ENCODE results near the gene PAPLN.

GRCh38 chr14:73264885-73265720 is 27.8 kb downstream of the PAPLN start:
- TF ChIP-seq, protein P1, sequence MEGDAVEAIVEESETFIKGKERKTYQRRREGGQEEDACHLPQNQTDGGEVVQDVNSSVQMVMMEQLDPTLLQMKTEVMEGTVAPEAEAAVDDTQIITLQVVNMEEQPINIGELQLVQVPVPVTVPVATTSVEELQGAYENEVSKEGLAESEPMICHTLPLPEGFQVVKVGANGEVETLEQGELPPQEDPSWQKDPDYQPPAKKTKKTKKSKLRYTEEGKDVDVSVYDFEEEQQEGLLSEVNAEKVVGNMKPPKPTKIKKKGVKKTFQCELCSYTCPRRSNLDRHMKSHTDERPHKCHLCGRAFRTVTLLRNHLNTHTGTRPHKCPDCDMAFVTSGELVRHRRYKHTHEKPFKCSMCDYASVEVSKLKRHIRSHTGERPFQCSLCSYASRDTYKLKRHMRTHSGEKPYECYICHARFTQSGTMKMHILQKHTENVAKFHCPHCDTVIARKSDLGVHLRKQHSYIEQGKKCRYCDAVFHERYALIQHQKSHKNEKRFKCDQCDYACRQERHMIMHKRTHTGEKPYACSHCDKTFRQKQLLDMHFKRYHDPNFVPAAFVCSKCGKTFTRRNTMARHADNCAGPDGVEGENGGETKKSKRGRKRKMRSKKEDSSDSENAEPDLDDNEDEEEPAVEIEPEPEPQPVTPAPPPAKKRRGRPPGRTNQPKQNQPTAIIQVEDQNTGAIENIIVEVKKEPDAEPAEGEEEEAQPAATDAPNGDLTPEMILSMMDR (IDR thresholded peaks at IDR 0.05; ENCODE audit: low read depth, low read length, missing input control), result no peak
- TF ChIP-seq YY1 (IDR thresholded peaks at IDR 0.05) (no peak), SP1 (IDR thresholded peaks at IDR 0.05) (no peak), MAX (IDR thresholded peaks at IDR 0.05) (no peak), RAD21 (IDR thresholded peaks at IDR 0.05) (no peak), EGR1 (IDR thresholded peaks at IDR 0.05; ENCODE audit: low read depth in 2 of 2) (no peak), REST (IDR thresholded peaks at IDR 0.05) (no peak)

All from liver (tissue), 3 donors.